GM12878 (cell line): ENCODE results near the gene GAL3ST2. TPM values are rescaled to one million over a fixed set of nuclear protein-coding genes. Genes with fewer than 3 reads are reported as not detected.

ENCODE experiments used
- BHLHE40 ChIP-seq, 2 experiments: fragments of 450-650 bp in 1 of 2; IDR thresholded peaks; 2 replicates each; pipeline ENCODE4 v1.6.1; 2011 to 2017; ENCODE audit warnings: low read depth in 2 of 2, borderline replicate concordance in 1 of 2, improper control_type of control experiment in 1 of 2, low read length in 1 of 2, mild to moderate bottlenecking in 1 of 2
- BRCA1 ChIP-seq: IDR thresholded peaks from 2 replicates; pipeline ENCODE4 v1.6.1; 2011; ENCODE audit warnings: low read depth, low read length, improper control_type of control experiment
- CBX3 ChIP-seq: fragments of 200-600 bp; sonication (generic); IDR thresholded peaks from 2 replicates; pipeline ENCODE4 v1.6.1; 2016; ENCODE audit warnings: low read depth, borderline replicate concordance
- EED ChIP-seq: sonication (generic); IDR thresholded peaks from 2 replicates; pipeline ENCODE4 v1.6.1; 2016; ENCODE audit warnings: antibody characterized with exemption, low read depth
- MTA2 ChIP-seq: fragments of 450-650 bp; IDR thresholded peaks from 2 replicates; pipeline ENCODE4 v1.6.1; 2016; ENCODE audit warnings: low read depth, mild to moderate bottlenecking, moderate library complexity
- NFXL1 ChIP-seq: fragments of 450-650 bp; IDR thresholded peaks from 2 replicates; pipeline ENCODE4 v1.6.1; 2017; ENCODE audit warnings: antibody characterized with exemption, mild to moderate bottlenecking, borderline replicate concordance
- RBBP5 ChIP-seq: fragments of 200-600 bp; sonication (generic); conservative IDR thresholded peaks from 2 replicates; pipeline ENCODE4 v1.6.1; 2016
- SIX5 ChIP-seq: IDR thresholded peaks from 2 replicates; pipeline ENCODE4 v1.6.1; 2011; ENCODE audit warnings: mild to moderate bottlenecking, low read depth, low read length, moderate library complexity; ENCODE audit not compliant: severe bottlenecking
- SMARCA5 ChIP-seq: fragments of 450-650 bp; IDR thresholded peaks from 2 replicates; pipeline ENCODE4 v1.6.1; 2017; ENCODE audit warnings: mild to moderate bottlenecking
- TCF7 ChIP-seq: IDR thresholded peaks from 2 replicates; pipeline ENCODE4 v1.6.1; 2014; ENCODE audit warnings: antibody characterized with exemption, borderline replicate concordance
- YY1 ChIP-seq: IDR thresholded peaks from 2 replicates; pipeline ENCODE4 v1.6.1; 2011; ENCODE audit warnings: low read depth, mild to moderate bottlenecking, low read length
- ZNF217 ChIP-seq: fragments of 450-650 bp; IDR thresholded peaks from 2 replicates; pipeline ENCODE4 v1.6.1; 2017; ENCODE audit warnings: antibody characterized with exemption, mild to moderate bottlenecking
- ZNF622 ChIP-seq: fragments of 450-650 bp; IDR thresholded peaks from 2 replicates; pipeline ENCODE4 v1.6.1; 2017; ENCODE audit warnings: mild to moderate bottlenecking, inconsistent platforms
- polyA plus RNA-seq, 11 experiments: library from polyadenylated mRNA; depleted of rRNA in 4 of 11; unstranded in 6 of 11; stranded (reverse) in 5 of 11; fragments of >200 nt; fragmentation: Nextera tagmentation in 4 of 11; fragmentation: Illumina TruSeq in 1 of 11; extraction: Ambion mirVana in 4 of 11; extraction: Trizol in 1 of 11; gene quantifications; 1 replicate in 1 of 11; 2 replicates in 10 of 11; pipeline versions ENCODE4 v1.2.1 to v1.2.3, GENCODE V29; 2011 to 2016; ENCODE audit warnings: inconsistent platforms in 2 of 11, missing spikeins in 2 of 11, low read depth in 1 of 11
- total RNA-seq, 4 experiments: library from RNA; depleted of rRNA in 3 of 4; stranded (reverse); fragments of >200 nt in 3 of 4; fragmentation: Illumina TruSeq in 1 of 4; extraction: Trizol in 1 of 4; gene quantifications; 2 replicates each; pipeline versions ENCODE4 v1.2.1 to v1.2.3, GENCODE V29; 2013 to 2021
- TF ChIP-seq, protein P1 (sequence below): fragments of 450-650 bp; IDR thresholded peaks from 2 replicates; pipeline ENCODE4 v1.6.1; 2017; ENCODE audit warnings: mild to moderate bottlenecking, moderate library complexity
- TF ChIP-seq, protein P2 (sequence below): fragments of 450-650 bp; conservative IDR thresholded peaks from 2 replicates; pipeline ENCODE4 v1.6.1; 2017; ENCODE audit warnings: mild to moderate bottlenecking, moderate library complexity
- TF ChIP-seq, protein P3 (sequence below): fragments of 450-650 bp; IDR thresholded peaks from 2 replicates; pipeline ENCODE4 v1.6.1; 2016; ENCODE audit warnings: mild to moderate bottlenecking, moderate library complexity, borderline replicate concordance

The GAL3ST2 gene
- total and polyA plus RNA-seq, 10 of the 15 experiments (the other 5 are each of a cell fraction or from before 2014, with no cell fraction given), result 0.09 to 0.36 (median 0.11) TPM; not detected in 7

DNA sequence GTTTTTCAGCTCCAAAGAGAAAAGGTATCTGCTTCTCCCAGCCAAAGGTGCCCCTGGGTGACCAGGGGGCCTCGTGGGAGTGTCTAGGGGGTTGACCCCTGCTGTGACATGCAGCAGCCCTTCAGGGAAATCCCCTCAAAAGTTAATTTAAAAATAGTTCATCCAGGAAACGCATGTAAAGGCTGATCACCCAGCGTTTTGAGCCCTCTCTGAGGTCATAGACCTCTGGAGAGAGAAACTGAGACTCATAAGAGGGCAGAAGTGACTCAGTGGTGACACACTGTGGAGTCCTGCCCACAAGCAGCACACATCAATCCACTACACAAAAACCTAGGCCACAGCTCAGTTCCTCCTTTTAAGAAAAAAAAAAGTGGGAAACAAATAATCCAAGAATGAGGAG, 11.9 kb downstream of the GAL3ST2 start (continued):
- TF ChIP-seq, protein P1, sequence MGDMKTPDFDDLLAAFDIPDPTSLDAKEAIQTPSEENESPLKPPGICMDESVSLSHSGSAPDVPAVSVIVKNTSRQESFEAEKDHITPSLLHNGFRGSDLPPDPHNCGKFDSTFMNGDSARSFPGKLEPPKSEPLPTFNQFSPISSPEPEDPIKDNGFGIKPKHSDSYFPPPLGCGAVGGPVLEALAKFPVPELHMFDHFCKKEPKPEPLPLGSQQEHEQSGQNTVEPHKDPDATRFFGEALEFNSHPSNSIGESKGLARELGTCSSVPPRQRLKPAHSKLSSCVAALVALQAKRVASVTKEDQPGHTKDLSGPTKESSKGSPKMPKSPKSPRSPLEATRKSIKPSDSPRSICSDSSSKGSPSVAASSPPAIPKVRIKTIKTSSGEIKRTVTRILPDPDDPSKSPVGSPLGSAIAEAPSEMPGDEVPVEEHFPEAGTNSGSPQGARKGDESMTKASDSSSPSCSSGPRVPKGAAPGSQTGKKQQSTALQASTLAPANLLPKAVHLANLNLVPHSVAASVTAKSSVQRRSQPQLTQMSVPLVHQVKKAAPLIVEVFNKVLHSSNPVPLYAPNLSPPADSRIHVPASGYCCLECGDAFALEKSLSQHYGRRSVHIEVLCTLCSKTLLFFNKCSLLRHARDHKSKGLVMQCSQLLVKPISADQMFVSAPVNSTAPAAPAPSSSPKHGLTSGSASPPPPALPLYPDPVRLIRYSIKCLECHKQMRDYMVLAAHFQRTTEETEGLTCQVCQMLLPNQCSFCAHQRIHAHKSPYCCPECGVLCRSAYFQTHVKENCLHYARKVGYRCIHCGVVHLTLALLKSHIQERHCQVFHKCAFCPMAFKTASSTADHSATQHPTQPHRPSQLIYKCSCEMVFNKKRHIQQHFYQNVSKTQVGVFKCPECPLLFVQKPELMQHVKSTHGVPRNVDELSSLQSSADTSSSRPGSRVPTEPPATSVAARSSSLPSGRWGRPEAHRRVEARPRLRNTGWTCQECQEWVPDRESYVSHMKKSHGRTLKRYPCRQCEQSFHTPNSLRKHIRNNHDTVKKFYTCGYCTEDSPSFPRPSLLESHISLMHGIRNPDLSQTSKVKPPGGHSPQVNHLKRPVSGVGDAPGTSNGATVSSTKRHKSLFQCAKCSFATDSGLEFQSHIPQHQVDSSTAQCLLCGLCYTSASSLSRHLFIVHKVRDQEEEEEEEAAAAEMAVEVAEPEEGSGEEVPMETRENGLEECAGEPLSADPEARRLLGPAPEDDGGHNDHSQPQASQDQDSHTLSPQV, result no peak
- TF ChIP-seq TCF7 (peak; percentile 26; the same call in 1 of the 2 replicates), NFXL1 (no peak), SIX5 (no peak), CBX3 (no peak), RBBP5 (no peak), ZNF622 (no peak), EED (peak; percentile 82; the same call in 1 of the 2 replicates), BHLHE40 (IDR thresholded peaks at IDR 0.05; ENCODE audit: borderline replicate concordance in 1 of 2, low read depth in 2 of 2, low read length in 1 of 2) (no peak), SMARCA5 (no peak), ZNF217 (no peak), MTA2 (peak; percentile 60; the same call in 1 of the 2 replicates), YY1 (no peak), BRCA1 (no peak)
- TF ChIP-seq, protein P2, sequence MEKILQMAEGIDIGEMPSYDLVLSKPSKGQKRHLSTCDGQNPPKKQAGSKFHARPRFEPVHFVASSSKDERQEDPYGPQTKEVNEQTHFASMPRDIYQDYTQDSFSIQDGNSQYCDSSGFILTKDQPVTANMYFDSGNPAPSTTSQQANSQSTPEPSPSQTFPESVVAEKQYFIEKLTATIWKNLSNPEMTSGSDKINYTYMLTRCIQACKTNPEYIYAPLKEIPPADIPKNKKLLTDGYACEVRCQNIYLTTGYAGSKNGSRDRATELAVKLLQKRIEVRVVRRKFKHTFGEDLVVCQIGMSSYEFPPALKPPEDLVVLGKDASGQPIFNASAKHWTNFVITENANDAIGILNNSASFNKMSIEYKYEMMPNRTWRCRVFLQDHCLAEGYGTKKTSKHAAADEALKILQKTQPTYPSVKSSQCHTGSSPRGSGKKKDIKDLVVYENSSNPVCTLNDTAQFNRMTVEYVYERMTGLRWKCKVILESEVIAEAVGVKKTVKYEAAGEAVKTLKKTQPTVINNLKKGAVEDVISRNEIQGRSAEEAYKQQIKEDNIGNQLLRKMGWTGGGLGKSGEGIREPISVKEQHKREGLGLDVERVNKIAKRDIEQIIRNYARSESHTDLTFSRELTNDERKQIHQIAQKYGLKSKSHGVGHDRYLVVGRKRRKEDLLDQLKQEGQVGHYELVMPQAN, result no peak
- TF ChIP-seq, protein P3, sequence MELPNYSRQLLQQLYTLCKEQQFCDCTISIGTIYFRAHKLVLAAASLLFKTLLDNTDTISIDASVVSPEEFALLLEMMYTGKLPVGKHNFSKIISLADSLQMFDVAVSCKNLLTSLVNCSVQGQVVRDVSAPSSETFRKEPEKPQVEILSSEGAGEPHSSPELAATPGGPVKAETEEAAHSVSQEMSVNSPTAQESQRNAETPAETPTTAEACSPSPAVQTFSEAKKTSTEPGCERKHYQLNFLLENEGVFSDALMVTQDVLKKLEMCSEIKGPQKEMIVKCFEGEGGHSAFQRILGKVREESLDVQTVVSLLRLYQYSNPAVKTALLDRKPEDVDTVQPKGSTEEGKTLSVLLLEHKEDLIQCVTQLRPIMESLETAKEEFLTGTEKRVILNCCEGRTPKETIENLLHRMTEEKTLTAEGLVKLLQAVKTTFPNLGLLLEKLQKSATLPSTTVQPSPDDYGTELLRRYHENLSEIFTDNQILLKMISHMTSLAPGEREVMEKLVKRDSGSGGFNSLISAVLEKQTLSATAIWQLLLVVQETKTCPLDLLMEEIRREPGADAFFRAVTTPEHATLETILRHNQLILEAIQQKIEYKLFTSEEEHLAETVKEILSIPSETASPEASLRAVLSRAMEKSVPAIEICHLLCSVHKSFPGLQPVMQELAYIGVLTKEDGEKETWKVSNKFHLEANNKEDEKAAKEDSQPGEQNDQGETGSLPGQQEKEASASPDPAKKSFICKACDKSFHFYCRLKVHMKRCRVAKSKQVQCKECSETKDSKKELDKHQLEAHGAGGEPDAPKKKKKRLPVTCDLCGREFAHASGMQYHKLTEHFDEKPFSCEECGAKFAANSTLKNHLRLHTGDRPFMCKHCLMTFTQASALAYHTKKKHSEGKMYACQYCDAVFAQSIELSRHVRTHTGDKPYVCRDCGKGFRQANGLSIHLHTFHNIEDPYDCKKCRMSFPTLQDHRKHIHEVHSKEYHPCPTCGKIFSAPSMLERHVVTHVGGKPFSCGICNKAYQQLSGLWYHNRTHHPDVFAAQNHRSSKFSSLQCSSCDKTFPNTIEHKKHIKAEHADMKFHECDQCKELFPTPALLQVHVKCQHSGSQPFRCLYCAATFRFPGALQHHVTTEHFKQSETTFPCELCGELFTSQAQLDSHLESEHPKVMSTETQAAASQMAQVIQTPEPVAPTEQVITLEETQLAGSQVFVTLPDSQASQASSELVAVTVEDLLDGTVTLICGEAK, result no peak
